Measurements from ENCODE around the gene BNIP5. TPM values are rescaled to one million over a fixed set of nuclear protein-coding genes. Genes with fewer than 3 reads are reported as not detected.

The BNIP5 gene
- total RNA-seq, 2 donors from 2014 or later, result not detected

- H3K9me3 Mint-ChIP-seq, result no peaks in the 10 kb centered on the region
Measured at GRCh38 chr6:36376742-36377141, 40.1 kb upstream of the BNIP5 start.

GRCh38 chr6:36376183-36376582 is 39.5 kb upstream of the BNIP5 start:
- H3K36me3 ChIP-seq (ENCODE audit: control insufficient read depth, insufficient read depth, low read length), result no peaks in the 10 kb centered on the region
- H3K9ac ChIP-seq (ENCODE audit: extremely low read depth, low read length, poor library complexity, severe bottlenecking), result no peak overlapping the region
- H3K27ac Mint-ChIP-seq, result no peak overlapping the region
- H3K27me3 ChIP-seq (ENCODE audit: control insufficient read depth, insufficient read depth, low read length, poor library complexity, severe bottlenecking), result no peaks in the 10 kb centered on the region
- peaks cover 2% of the 10 kb centered on the region for H3K4me1 Mint-ChIP-seq
- WGBS, 2 experiments (ENCODE audit: insufficient coverage in 1 of 2, insufficient read length in 1 of 2), result 94 to 97% methylated on average over 3 to 4 of the region's 8 CpGs
- no peak overlapping the region for H3K27ac ChIP-seq (ENCODE audit: low read depth, low read length)
- no peaks in the 10 kb centered on the region for H3K36me3 Mint-ChIP-seq (ENCODE audit: low read depth)
- no peaks in the 10 kb centered on the region for H3K4me1 ChIP-seq (ENCODE audit: control insufficient read depth, insufficient read depth, low read length)
- no peak overlapping the region for H3K4me3 ChIP-seq (ENCODE audit: low read length)
- no peaks in the 10 kb centered on the region for H3K9me3 Mint-ChIP-seq
- no peak for DNase-seq
- H3K4me3 Mint-ChIP-seq, result no peak overlapping the region
- peaks cover 8% of the 10 kb centered on the region for H3K27me3 Mint-ChIP-seq (ENCODE audit: insufficient read depth)
- H3K9me3 ChIP-seq (ENCODE audit: control insufficient read depth, low read length), result no peaks in the 10 kb centered on the region
- TF ChIP-seq CTCF (conservative IDR thresholded peaks at IDR 0.05), result no peak

More at GRCh38 chr6:36376742-36377141, 40.1 kb upstream of the BNIP5 start:
- no peaks in the 10 kb centered on the region for H3K27me3 ChIP-seq (ENCODE audit: control insufficient read depth, insufficient read depth, low read length, poor library complexity, severe bottlenecking)
- no peaks in the 10 kb centered on the region for H3K9me3 ChIP-seq (ENCODE audit: control insufficient read depth, low read length)
- no peak overlapping the region for H3K4me3 Mint-ChIP-seq
- H3K4me1 Mint-ChIP-seq, result peaks cover 8% of the 10 kb centered on the region
- no peak overlapping the region for H3K9ac ChIP-seq (ENCODE audit: extremely low read depth, low read length, poor library complexity, severe bottlenecking)
- no peak overlapping the region for H3K4me3 ChIP-seq (ENCODE audit: low read length)
- no peaks in the 10 kb centered on the region for H3K36me3 Mint-ChIP-seq (ENCODE audit: low read depth)
- no peaks in the 10 kb centered on the region for H3K4me1 ChIP-seq (ENCODE audit: control insufficient read depth, insufficient read depth, low read length)
- no peak for TF ChIP-seq CTCF (conservative IDR thresholded peaks at IDR 0.05)
- WGBS, 2 experiments (ENCODE audit: insufficient coverage in 1 of 2, insufficient read length in 1 of 2), result 59 to 84% methylated on average over 6 to 8 of the region's 8 CpGs
- no peak for DNase-seq
- H3K27me3 Mint-ChIP-seq (ENCODE audit: insufficient read depth), result peaks cover 8% of the 10 kb centered on the region
- no peaks in the 10 kb centered on the region for H3K36me3 ChIP-seq (ENCODE audit: control insufficient read depth, insufficient read depth, low read length)
- H3K27ac ChIP-seq (ENCODE audit: low read depth, low read length), result no peak overlapping the region
- H3K27ac Mint-ChIP-seq, result no peak overlapping the region

GRCh38 chr6:36375644-36376155 is 39.0 kb upstream of the BNIP5 start:
- H3K27me3 Mint-ChIP-seq (ENCODE audit: insufficient read depth), result peaks cover 8% of the 10 kb centered on the region
- H3K4me1 Mint-ChIP-seq, result no peaks in the 10 kb centered on the region
- H3K9me3 Mint-ChIP-seq, result no peaks in the 10 kb centered on the region
- no peak overlapping the region for H3K4me3 Mint-ChIP-seq
- DNase-seq, result no peak
- no peak for TF ChIP-seq CTCF (conservative IDR thresholded peaks at IDR 0.05)
- Histone ChIP-seq H3K27me3 (ENCODE audit: control insufficient read depth, insufficient read depth, low read length, poor library complexity, severe bottlenecking) (no peaks in the 10 kb centered on the region), H3K27ac (ENCODE audit: low read depth, low read length) (no peak overlapping the region), H3K36me3 (ENCODE audit: control insufficient read depth, insufficient read depth, low read length) (no peaks in the 10 kb centered on the region), H3K4me1 (ENCODE audit: control insufficient read depth, insufficient read depth, low read length) (no peaks in the 10 kb centered on the region), H3K4me3 (ENCODE audit: low read length) (no peak overlapping the region), H3K9me3 (ENCODE audit: control insufficient read depth, low read length) (no peaks in the 10 kb centered on the region), H3K9ac (ENCODE audit: extremely low read depth, low read length, poor library complexity, severe bottlenecking) (no peak overlapping the region)
- no peak overlapping the region for H3K27ac Mint-ChIP-seq
- no peaks in the 10 kb centered on the region for H3K36me3 Mint-ChIP-seq (ENCODE audit: low read depth)
- WGBS, 2 experiments (ENCODE audit: insufficient coverage in 1 of 2, insufficient read length in 1 of 2), result 94 to 96% methylated on average over 19 to 20 of the region's 20 CpGs

All from endodermal cell (in vitro differentiated cells).